HFFc6 (cell line): Measurements from ENCODE around the gene SLC35E2B. TPM values are rescaled to one million over a fixed set of nuclear protein-coding genes. Genes with fewer than 3 reads are reported as not detected.
"Not testable (repeated sequence)": the region's sequence is repeated elsewhere in the genome, so short reads cannot be mapped to it uniquely, and the experiment has no call there.

ENCODE experiments used
- DNase-seq: peaks from one replicate; pipeline ENCODE4 v3.0.0-alpha.2; 2018
- H3K27ac Mint-ChIP-seq: 2 replicates; pipeline ENCODE4 v1.8.0; 2020; ENCODE audit warnings: mild to moderate bottlenecking, mixed read lengths
- H3K27me3 Mint-ChIP-seq: 2 replicates; pipeline ENCODE4 v1.8.0; 2021; ENCODE audit warnings: mild to moderate bottlenecking, moderate library complexity, mixed read lengths; ENCODE audit not compliant: insufficient read depth
- H3K36me3 Mint-ChIP-seq: 2 replicates; pipeline ENCODE4 v1.8.0; 2021; ENCODE audit warnings: low read depth, mixed read lengths
- H3K4me1 Mint-ChIP-seq: 2 replicates; pipeline ENCODE4 v1.8.0; 2020; ENCODE audit warnings: low read depth, mixed read lengths
- H3K4me3 Mint-ChIP-seq: 2 replicates; pipeline ENCODE4 v1.8.0; 2020; ENCODE audit warnings: mild to moderate bottlenecking, moderate library complexity, mixed read lengths
- H3K9me3 Mint-ChIP-seq: 2 replicates; pipeline ENCODE4 v1.8.0; 2020; ENCODE audit warnings: mild to moderate bottlenecking, mixed read lengths
- total RNA-seq, 6 experiments: library from RNA; stranded (reverse); fragmentation: NEBNext Ultra II Directional; extraction: Animal tissue kit (Norgen Biotek cat#: 25700); gene quantifications; 2 replicates in 1 of 6; 3 replicates in 5 of 6; pipeline ENCODE4 v1.2.3, GENCODE V29; 2021
- TF ChIP-seq, protein P1 (sequence below): fragments of 200-600 bp; sonication (generic); IDR thresholded peaks from 2 replicates; pipeline ENCODE4 v1.5.0; 2021; ENCODE audit warnings: antibody characterized with exemption, mild to moderate bottlenecking

SLC35E2B gene
- total RNA-seq, 6 experiments from 2014 or later, result 30.1 to 40.9 (median 33.4) TPM

GRCh38 chr1:1639368-1639767 lies 53.2 kb downstream of the SLC35E2B start:
- not testable (repeated sequence) for DNase-seq

GRCh38 chr1:1638528-1638927 lies 54.1 kb downstream of the SLC35E2B start:
- not testable (repeated sequence) for H3K27me3 Mint-ChIP-seq, H3K36me3 Mint-ChIP-seq, H3K4me3 Mint-ChIP-seq, H3K4me1 Mint-ChIP-seq, H3K9me3 Mint-ChIP-seq, H3K27ac Mint-ChIP-seq, DNase-seq

More at GRCh38 chr1:1639368-1639767, 53.2 kb downstream of the SLC35E2B start:
- H3K27ac Mint-ChIP-seq, H3K27me3 Mint-ChIP-seq, H3K4me1 Mint-ChIP-seq, H3K4me3 Mint-ChIP-seq, H3K9me3 Mint-ChIP-seq, H3K36me3 Mint-ChIP-seq: not testable (repeated sequence)

- not testable (repeated sequence) for DNase-seq, H3K4me1 Mint-ChIP-seq, H3K4me3 Mint-ChIP-seq, H3K27me3 Mint-ChIP-seq, H3K27ac Mint-ChIP-seq, H3K36me3 Mint-ChIP-seq, H3K9me3 Mint-ChIP-seq
Observed at GRCh38 chr1:1637479-1637875, 55.1 kb downstream of the SLC35E2B start.

GRCh38 chr1:1636621-1637478 lies 55.7 kb downstream of the SLC35E2B start:
- not testable (repeated sequence) for H3K4me3 Mint-ChIP-seq, H3K27ac Mint-ChIP-seq, H3K27me3 Mint-ChIP-seq, DNase-seq, H3K4me1 Mint-ChIP-seq, H3K36me3 Mint-ChIP-seq, H3K9me3 Mint-ChIP-seq

- H3K9me3 Mint-ChIP-seq, H3K4me1 Mint-ChIP-seq, H3K36me3 Mint-ChIP-seq: not testable (repeated sequence)
Observed at GRCh38 chr1:1634613-1635012, 58.0 kb downstream of the SLC35E2B start.

GRCh38 chr1:1633409-1633808 lies 59.2 kb downstream of the SLC35E2B start:
- H3K9me3 Mint-ChIP-seq, DNase-seq: not testable (repeated sequence)

More at GRCh38 chr1:1634613-1635012, 58.0 kb downstream of the SLC35E2B start:
- H3K27ac Mint-ChIP-seq, H3K27me3 Mint-ChIP-seq, DNase-seq, H3K4me3 Mint-ChIP-seq: not testable (repeated sequence)

DNA sequence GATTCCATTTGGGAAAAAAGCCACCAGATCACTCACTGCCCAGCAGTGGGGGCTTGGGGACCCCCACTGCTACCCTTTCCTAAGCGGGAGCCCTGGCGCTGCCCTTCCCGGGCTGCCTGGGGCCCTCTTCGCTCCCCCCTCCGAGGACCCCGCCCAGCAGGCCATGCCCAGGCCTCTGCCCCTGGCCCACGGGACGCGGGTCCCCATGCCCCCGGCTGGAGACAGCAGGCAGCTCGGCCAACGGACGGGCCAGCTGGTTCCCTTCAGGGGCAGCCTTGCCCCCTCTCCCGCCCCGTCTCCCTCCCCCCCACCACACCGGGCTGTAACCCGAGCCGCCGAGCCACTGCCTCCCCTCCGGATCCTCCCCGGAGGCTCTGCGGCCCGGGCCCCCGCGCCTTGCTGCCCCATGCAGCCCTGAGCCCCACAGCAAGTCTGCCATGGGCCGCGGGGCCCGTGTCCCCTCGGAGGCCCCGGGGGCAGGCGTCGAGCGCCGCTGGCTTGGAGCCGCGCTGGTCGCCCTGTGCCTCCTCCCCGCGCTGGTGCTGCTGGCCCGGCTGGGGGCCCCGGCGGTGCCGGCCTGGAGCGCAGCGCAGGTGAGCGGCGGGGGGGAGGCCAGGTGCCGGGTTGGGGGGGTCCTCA lies 60.7 kb downstream of the SLC35E2B start, which contains the start of gene MMP23B:
Gene MMP23B (plus strand): TSS at position 392 of the 639 bp plus-strand sequence. CDS start 46 bp downstream, at position 438.
- Mint-ChIP-seq H3K4me3 (no peak within 1 kb of the TSS), H3K27ac (no peak within 1 kb of the TSS), H3K27me3 (peaks cover 1% of the 10 kb centered on the region; the same call in 1 of the 2 replicates), H3K4me1 (no peaks in the 10 kb centered on the region), H3K9me3 (no peaks in the 10 kb centered on the region), H3K36me3 (no peaks in the 10 kb centered on the region)
- no peak for DNase-seq
- TF ChIP-seq, protein P1, sequence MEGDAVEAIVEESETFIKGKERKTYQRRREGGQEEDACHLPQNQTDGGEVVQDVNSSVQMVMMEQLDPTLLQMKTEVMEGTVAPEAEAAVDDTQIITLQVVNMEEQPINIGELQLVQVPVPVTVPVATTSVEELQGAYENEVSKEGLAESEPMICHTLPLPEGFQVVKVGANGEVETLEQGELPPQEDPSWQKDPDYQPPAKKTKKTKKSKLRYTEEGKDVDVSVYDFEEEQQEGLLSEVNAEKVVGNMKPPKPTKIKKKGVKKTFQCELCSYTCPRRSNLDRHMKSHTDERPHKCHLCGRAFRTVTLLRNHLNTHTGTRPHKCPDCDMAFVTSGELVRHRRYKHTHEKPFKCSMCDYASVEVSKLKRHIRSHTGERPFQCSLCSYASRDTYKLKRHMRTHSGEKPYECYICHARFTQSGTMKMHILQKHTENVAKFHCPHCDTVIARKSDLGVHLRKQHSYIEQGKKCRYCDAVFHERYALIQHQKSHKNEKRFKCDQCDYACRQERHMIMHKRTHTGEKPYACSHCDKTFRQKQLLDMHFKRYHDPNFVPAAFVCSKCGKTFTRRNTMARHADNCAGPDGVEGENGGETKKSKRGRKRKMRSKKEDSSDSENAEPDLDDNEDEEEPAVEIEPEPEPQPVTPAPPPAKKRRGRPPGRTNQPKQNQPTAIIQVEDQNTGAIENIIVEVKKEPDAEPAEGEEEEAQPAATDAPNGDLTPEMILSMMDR, result no peak

More at GRCh38 chr1:1633409-1633808, 59.2 kb downstream of the SLC35E2B start:
- H3K27me3 Mint-ChIP-seq, H3K4me3 Mint-ChIP-seq, H3K27ac Mint-ChIP-seq, H3K36me3 Mint-ChIP-seq, H3K4me1 Mint-ChIP-seq: not testable (repeated sequence)

- Mint-ChIP-seq H3K36me3 (no peaks in the 10 kb centered on the region), H3K27me3 (peaks cover 1% of the 10 kb centered on the region; the same call in 1 of the 2 replicates), H3K4me1 (no peaks in the 10 kb centered on the region), H3K9me3 (no peaks in the 10 kb centered on the region), H3K4me3 (no peak overlapping the region), H3K27ac (no peak overlapping the region)
- TF ChIP-seq, protein P1, result no peak
- no peak for DNase-seq
Observed at GRCh38 chr1:1630965-1631781, 61.4 kb downstream of the SLC35E2B start.
